Mesendoderm (in vitro differentiated cells): ENCODE measurements around the gene BCAS4.
"Not testable (repeated sequence)": the region's sequence is repeated elsewhere in the genome, so short reads cannot be mapped to it uniquely, and the experiment has no call there.

Source experiments
- DNase-seq: peaks from one replicate; pipeline ENCODE4 v3.0.0; 2013
- H2AK5ac ChIP-seq: 2 replicates; pipeline ENCODE4 v1.6.1; 2013; ENCODE audit warnings: low read length, inconsistent platforms
- H2BK120ac ChIP-seq: 2 replicates; pipeline ENCODE4 v1.6.1; 2013; ENCODE audit warnings: low read depth, mild to moderate bottlenecking, low read length, moderate library complexity, mixed read lengths
- H2BK15ac ChIP-seq: replicated peaks from 2 replicates; pipeline ENCODE4 v1.6.1; 2013; ENCODE audit warnings: low read depth, mild to moderate bottlenecking, moderate library complexity
- H2BK5ac ChIP-seq: 2 replicates; pipeline ENCODE4 v1.6.1; 2013; ENCODE audit warnings: low read length, inconsistent platforms
- H3K18ac ChIP-seq: 2 replicates; pipeline ENCODE4 v1.6.1; 2013; ENCODE audit warnings: mild to moderate bottlenecking, low read length, mixed read lengths
- H3K23ac ChIP-seq: one replicate; pipeline ENCODE4 v1.6.1; 2013; ENCODE audit warnings: low read length
- H3K27ac ChIP-seq: 2 replicates; pipeline ENCODE4 v1.5.1; 2013; ENCODE audit warnings: low read depth, mild to moderate bottlenecking, inconsistent platforms, low read length, moderate library complexity
- H3K27me3 ChIP-seq: 2 replicates; pipeline ENCODE4 v1.6.1; 2013; ENCODE audit warnings: low read length, control low read depth, mild to moderate bottlenecking, inconsistent platforms; ENCODE audit not compliant: insufficient read depth, poor library complexity
- H3K36me3 ChIP-seq: 2 replicates; pipeline ENCODE4 v1.6.1; 2013; ENCODE audit warnings: low read length, inconsistent platforms; ENCODE audit not compliant: control insufficient read depth, insufficient read depth
- H3K4ac ChIP-seq: one replicate; pipeline ENCODE4 v1.6.1; 2013; ENCODE audit warnings: low read depth, mild to moderate bottlenecking, low read length, moderate library complexity
- H3K4me1 ChIP-seq: 2 replicates; pipeline ENCODE4 v1.6.1; 2013; ENCODE audit warnings: low read depth, low read length, inconsistent platforms; ENCODE audit not compliant: control insufficient read depth
- H3K4me2 ChIP-seq: 2 replicates; pipeline ENCODE4 v1.6.1; 2013; ENCODE audit warnings: low read length
- H3K4me3 ChIP-seq: 2 replicates; pipeline ENCODE4 v1.5.1; 2013; ENCODE audit warnings: mild to moderate bottlenecking, low read length
- H3K56ac ChIP-seq: one replicate; pipeline ENCODE4 v1.6.1; 2013; ENCODE audit warnings: low read length
- H3K79me1 ChIP-seq: 2 replicates; pipeline ENCODE4 v1.6.1; 2013; ENCODE audit warnings: low read length, inconsistent platforms
- H3K79me2 ChIP-seq: 2 replicates; pipeline ENCODE4 v1.6.1; 2013; ENCODE audit warnings: mild to moderate bottlenecking, low read length; ENCODE audit not compliant: control insufficient read depth, insufficient read depth
- H3K9ac ChIP-seq: 2 replicates; pipeline ENCODE4 v1.6.1; 2013; ENCODE audit warnings: low read length, inconsistent platforms
- H4K5ac ChIP-seq: one replicate; pipeline ENCODE4 v1.6.1; 2013; ENCODE audit warnings: low read length
- H4K8ac ChIP-seq: one replicate; pipeline ENCODE4 v1.6.1; 2013; ENCODE audit warnings: low read depth, mild to moderate bottlenecking, control low read depth, low read length, moderate library complexity
- WGBS: extraction: QIAGEN DNeasy Blood & Tissue Kit; methylation state at CpG from one replicate; pipeline ENCODE4 v1.1.7; 2013; ENCODE audit warnings: low lambda C conversion rate, missing lambda C conversion rate; ENCODE audit not compliant: insufficient coverage; ENCODE audit errors: extremely low coverage; 5-methylcytosine and 5-hydroxymethylcytosine counted together

Gene BCAS4

GRCh38 chr20:50762045-50762422, 32.8 kb upstream of the BCAS4 start:
- Histone ChIP-seq H3K23ac (no peak overlapping the region), H3K79me1 (no peaks in the 10 kb centered on the region), H3K27ac (no peak overlapping the region), H4K5ac (no peak overlapping the region), H3K4me1 (peaks cover 6% of the 10 kb centered on the region), H3K9ac (no peak overlapping the region), H4K8ac (no peak overlapping the region), H3K4ac (no peak overlapping the region), H2AK5ac (no peak overlapping the region), H2BK5ac (no peak overlapping the region), H2BK15ac (no peak overlapping the region), H3K18ac (no peak overlapping the region), H3K27me3 (no peaks in the 10 kb centered on the region), H3K79me2 (no peaks in the 10 kb centered on the region), H2BK120ac (no peak overlapping the region), H3K4me3 (no peak overlapping the region), H3K4me2 (no peak overlapping the region), H3K36me3 (no peaks in the 10 kb centered on the region), H3K56ac (no peak overlapping the region)
- no CpG with 5 or more reads among the region's 6 CpGs for WGBS
- DNase-seq = no peak

GRCh38 chr20:50762435-50763220, 32.2 kb upstream of the BCAS4 start:
- Histone ChIP-seq H3K56ac (no peak overlapping the region), H3K23ac (peak overlapping the region; percentile 66), H3K36me3 (no peaks in the 10 kb centered on the region), H3K27me3 (no peaks in the 10 kb centered on the region), H3K4me1 (peaks cover 6% of the 10 kb centered on the region), H4K8ac (no peak overlapping the region), H3K4me3 (no peak overlapping the region), H3K79me2 (no peaks in the 10 kb centered on the region), H3K27ac (no peak overlapping the region), H4K5ac (no peak overlapping the region), H3K79me1 (no peaks in the 10 kb centered on the region), H3K4ac (no peak overlapping the region), H2BK5ac (no peak overlapping the region), H3K4me2 (no peak overlapping the region), H2BK120ac (no peak overlapping the region), H2BK15ac (no peak overlapping the region), H3K18ac (no peak overlapping the region), H2AK5ac (no peak overlapping the region), H3K9ac (no peak overlapping the region)
- no CpG with 5 or more reads among the region's 12 CpGs for WGBS
- DNase-seq = no peak

- not testable (repeated sequence) for H3K18ac ChIP-seq, H3K4me2 ChIP-seq, H3K9ac ChIP-seq, H3K4me1 ChIP-seq, H3K4me3 ChIP-seq, H3K4ac ChIP-seq, H2BK15ac ChIP-seq, H3K27me3 ChIP-seq, H4K5ac ChIP-seq, H2BK120ac ChIP-seq, H3K27ac ChIP-seq, H3K23ac ChIP-seq, H3K79me2 ChIP-seq, H2AK5ac ChIP-seq, H3K36me3 ChIP-seq, H2BK5ac ChIP-seq, H4K8ac ChIP-seq, H3K79me1 ChIP-seq, H3K56ac ChIP-seq
- DNase-seq = peak; percentile 43
- no CpG with 5 or more reads among the region's 20 CpGs for WGBS
Measured at GRCh38 chr20:50763550-50764458, 31.1 kb upstream of the BCAS4 start.

GRCh38 chr20:50765251-50765650, 29.6 kb upstream of the BCAS4 start:
- not testable (repeated sequence) for H3K27ac ChIP-seq, H3K79me1 ChIP-seq, H3K4me3 ChIP-seq, DNase-seq, H3K18ac ChIP-seq, H2AK5ac ChIP-seq, H3K27me3 ChIP-seq, H3K4ac ChIP-seq, H3K79me2 ChIP-seq, H2BK5ac ChIP-seq, H3K4me1 ChIP-seq, H3K56ac ChIP-seq, H4K5ac ChIP-seq, H3K23ac ChIP-seq, H3K4me2 ChIP-seq, H3K36me3 ChIP-seq, H3K9ac ChIP-seq, H2BK120ac ChIP-seq, H4K8ac ChIP-seq, H2BK15ac ChIP-seq
- no CpG with 5 or more reads among the region's 10 CpGs for WGBS

- Histone ChIP-seq H2BK5ac (no peak overlapping the region), H3K9ac (no peak overlapping the region), H3K79me2 (no peaks in the 10 kb centered on the region), H2BK15ac (no peak overlapping the region), H3K56ac (no peak overlapping the region), H3K4me3 (no peak overlapping the region), H3K4me1 (peaks cover 6% of the 10 kb centered on the region), H3K36me3 (no peaks in the 10 kb centered on the region), H2BK120ac (no peak overlapping the region), H3K79me1 (no peaks in the 10 kb centered on the region), H3K27ac (no peak overlapping the region), H3K27me3 (no peaks in the 10 kb centered on the region), H4K5ac (no peak overlapping the region), H3K4me2 (no peak overlapping the region), H2AK5ac (no peak overlapping the region), H4K8ac (no peak overlapping the region), H3K23ac (no peak overlapping the region), H3K18ac (no peak overlapping the region), H3K4ac (no peak overlapping the region)
- DNase-seq = no peak
- WGBS = no CpG with 5 or more reads among the region's 3 CpGs
Measured at GRCh38 chr20:50765674-50766073, 29.2 kb upstream of the BCAS4 start.
